Ishikawa (cell line): ENCODE measurements around the gene COX10.

Experiments used
- CEBPB ChIP-seq: IDR thresholded peaks from 2 replicates; pipeline ENCODE4 v1.6.1; 2012
- CREB1 ChIP-seq: IDR thresholded peaks from 2 replicates; pipeline ENCODE4 v1.6.1; 2012; ENCODE audit warnings: low read depth
- EGR1 ChIP-seq: IDR thresholded peaks from 2 replicates; pipeline ENCODE4 v1.6.1; 2012
- EP300 ChIP-seq: IDR thresholded peaks from 2 replicates; pipeline ENCODE4 v1.6.1; 2012; ENCODE audit warnings: borderline replicate concordance
- FOXM1 ChIP-seq: IDR thresholded peaks from 2 replicates; pipeline ENCODE4 v1.6.1; 2012; ENCODE audit warnings: low read depth, borderline replicate concordance
- NFIC ChIP-seq: IDR thresholded peaks from 2 replicates; pipeline ENCODE4 v1.6.1; 2012
- RAD21 ChIP-seq: IDR thresholded peaks from 2 replicates; pipeline ENCODE4 v1.6.1; 2012; ENCODE audit warnings: low read depth
- TAF1 ChIP-seq: IDR thresholded peaks from 2 replicates; pipeline ENCODE4 v1.6.1; 2012; ENCODE audit warnings: low read depth, mild to moderate bottlenecking
- TCF12 ChIP-seq: IDR thresholded peaks from 2 replicates; pipeline ENCODE4 v1.6.1; 2012; ENCODE audit warnings: low read depth
- TEAD4 ChIP-seq: IDR thresholded peaks from 2 replicates; pipeline ENCODE4 v1.6.1; 2012
- USF1 ChIP-seq: IDR thresholded peaks from 2 replicates; pipeline ENCODE4 v1.6.1; 2012
- YY1 ChIP-seq: IDR thresholded peaks from 2 replicates; pipeline ENCODE4 v1.6.1; 2012; ENCODE audit warnings: low read depth
- ZBTB7A ChIP-seq: IDR thresholded peaks from 2 replicates; pipeline ENCODE4 v1.6.1; 2012; ENCODE audit warnings: low read depth
- TF ChIP-seq, protein P1 (sequence below): IDR thresholded peaks from 2 replicates; pipeline ENCODE4 v1.6.1; 2012
- TF ChIP-seq, protein P2 (sequence below): IDR thresholded peaks from 2 replicates; pipeline ENCODE4 v1.6.1; 2012; ENCODE audit warnings: low read depth, mild to moderate bottlenecking

The COX10 gene

DNA sequence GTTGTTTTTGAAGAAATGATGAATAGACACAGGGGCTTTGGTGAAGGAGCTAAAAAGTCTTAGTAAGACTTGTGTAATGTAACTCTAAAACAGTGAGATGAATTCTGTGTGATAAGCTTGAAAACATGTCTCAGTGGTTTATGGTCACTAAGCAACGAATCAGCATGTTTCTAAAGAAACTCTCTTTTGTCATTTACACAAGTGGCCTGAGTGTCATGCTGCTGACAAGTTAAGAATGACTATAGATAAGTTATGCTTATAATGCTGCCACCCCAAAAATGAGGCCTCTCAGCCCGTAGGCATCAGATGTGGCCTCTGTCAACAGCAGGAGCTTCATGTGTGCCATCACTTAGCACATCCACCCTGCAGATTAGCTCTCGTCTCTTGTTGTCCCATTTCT, 8.7 kb downstream of the COX10 start:
- TF ChIP-seq TCF12 (no peak), ZBTB7A (no peak), RAD21 (no peak), CEBPB (no peak), FOXM1 (no peak), YY1 (no peak), TEAD4 (no peak), NFIC (no peak), EGR1 (no peak), TAF1 (no peak), EP300 (no peak), CREB1 (no peak), USF1 (no peak)
- TF ChIP-seq, protein P1, sequence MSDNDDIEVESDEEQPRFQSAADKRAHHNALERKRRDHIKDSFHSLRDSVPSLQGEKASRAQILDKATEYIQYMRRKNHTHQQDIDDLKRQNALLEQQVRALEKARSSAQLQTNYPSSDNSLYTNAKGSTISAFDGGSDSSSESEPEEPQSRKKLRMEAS: no peak
- TF ChIP-seq, protein P2, sequence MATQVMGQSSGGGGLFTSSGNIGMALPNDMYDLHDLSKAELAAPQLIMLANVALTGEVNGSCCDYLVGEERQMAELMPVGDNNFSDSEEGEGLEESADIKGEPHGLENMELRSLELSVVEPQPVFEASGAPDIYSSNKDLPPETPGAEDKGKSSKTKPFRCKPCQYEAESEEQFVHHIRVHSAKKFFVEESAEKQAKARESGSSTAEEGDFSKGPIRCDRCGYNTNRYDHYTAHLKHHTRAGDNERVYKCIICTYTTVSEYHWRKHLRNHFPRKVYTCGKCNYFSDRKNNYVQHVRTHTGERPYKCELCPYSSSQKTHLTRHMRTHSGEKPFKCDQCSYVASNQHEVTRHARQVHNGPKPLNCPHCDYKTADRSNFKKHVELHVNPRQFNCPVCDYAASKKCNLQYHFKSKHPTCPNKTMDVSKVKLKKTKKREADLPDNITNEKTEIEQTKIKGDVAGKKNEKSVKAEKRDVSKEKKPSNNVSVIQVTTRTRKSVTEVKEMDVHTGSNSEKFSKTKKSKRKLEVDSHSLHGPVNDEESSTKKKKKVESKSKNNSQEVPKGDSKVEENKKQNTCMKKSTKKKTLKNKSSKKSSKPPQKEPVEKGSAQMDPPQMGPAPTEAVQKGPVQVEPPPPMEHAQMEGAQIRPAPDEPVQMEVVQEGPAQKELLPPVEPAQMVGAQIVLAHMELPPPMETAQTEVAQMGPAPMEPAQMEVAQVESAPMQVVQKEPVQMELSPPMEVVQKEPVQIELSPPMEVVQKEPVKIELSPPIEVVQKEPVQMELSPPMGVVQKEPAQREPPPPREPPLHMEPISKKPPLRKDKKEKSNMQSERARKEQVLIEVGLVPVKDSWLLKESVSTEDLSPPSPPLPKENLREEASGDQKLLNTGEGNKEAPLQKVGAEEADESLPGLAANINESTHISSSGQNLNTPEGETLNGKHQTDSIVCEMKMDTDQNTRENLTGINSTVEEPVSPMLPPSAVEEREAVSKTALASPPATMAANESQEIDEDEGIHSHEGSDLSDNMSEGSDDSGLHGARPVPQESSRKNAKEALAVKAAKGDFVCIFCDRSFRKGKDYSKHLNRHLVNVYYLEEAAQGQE: no peak

GRCh38 chr17:14080847-14081251, 11.5 kb downstream of the COX10 start:
- TF ChIP-seq CEBPB: no peak
- no peak for TF ChIP-seq EGR1
- no peak for TF ChIP-seq FOXM1
- TF ChIP-seq TAF1: no peak
- no peak for TF ChIP-seq YY1
- TF ChIP-seq, protein P1: no peak
- TF ChIP-seq EP300: no peak
- TF ChIP-seq ZBTB7A: no peak
- no peak for TF ChIP-seq NFIC
- TF ChIP-seq CREB1: no peak
- TF ChIP-seq TEAD4: no peak
- no peak for TF ChIP-seq USF1
- TF ChIP-seq, protein P2: no peak
- TF ChIP-seq RAD21: no peak
- TF ChIP-seq TCF12: no peak

DNA sequence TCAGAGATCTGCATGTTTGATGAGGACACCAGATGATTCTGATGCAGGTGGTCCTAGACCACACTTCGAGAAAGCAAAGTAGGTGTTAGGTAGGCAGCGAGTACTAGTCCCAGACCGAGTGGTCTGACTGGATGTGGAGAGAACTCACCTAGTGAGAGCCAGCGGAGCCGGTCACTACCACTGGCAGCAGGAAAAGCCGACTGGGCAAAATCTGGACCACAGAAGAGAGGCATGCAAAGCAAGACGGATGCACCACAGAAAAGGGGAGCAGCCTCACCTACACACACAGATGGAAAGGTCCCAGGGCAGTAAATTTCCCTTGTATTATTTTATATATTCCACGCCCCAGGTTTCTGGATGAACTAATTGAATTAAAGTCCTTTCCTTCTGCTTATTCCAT, 13.5 kb downstream of the COX10 start:
- TF ChIP-seq FOXM1 (no peak), USF1 (no peak)
- TF ChIP-seq, protein P1: no peak

DNA sequence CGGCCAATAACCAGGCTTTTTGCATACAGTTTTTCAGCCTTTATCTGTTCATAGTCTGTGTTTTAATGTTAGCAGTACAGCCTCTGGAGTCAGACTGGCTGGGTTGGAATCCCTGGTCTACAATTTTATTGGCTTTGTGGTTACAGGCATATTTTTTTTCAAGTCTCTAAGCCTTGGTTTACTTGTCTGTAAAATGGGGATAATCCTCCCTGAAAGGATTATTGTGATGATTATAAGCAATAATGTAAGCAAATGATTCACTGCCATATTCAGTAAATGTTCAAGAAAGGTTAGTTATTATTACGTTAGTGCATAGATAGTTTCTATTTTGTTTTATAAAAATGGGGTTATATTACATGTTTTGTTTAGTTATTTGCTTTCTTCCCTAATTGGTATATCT, 15.7 kb downstream of the COX10 start:
- TF ChIP-seq TCF12 (no peak), TEAD4 (no peak), FOXM1 (no peak), EGR1 (no peak), EP300 (no peak), TAF1 (no peak), USF1 (no peak), CREB1 (no peak), ZBTB7A (no peak), CEBPB (no peak), RAD21 (no peak), YY1 (no peak), NFIC (no peak)
- TF ChIP-seq, protein P1: no peak
- TF ChIP-seq, protein P2: no peak
